ENCODE data around the gene IMMT.

Gene IMMT

DNA sequence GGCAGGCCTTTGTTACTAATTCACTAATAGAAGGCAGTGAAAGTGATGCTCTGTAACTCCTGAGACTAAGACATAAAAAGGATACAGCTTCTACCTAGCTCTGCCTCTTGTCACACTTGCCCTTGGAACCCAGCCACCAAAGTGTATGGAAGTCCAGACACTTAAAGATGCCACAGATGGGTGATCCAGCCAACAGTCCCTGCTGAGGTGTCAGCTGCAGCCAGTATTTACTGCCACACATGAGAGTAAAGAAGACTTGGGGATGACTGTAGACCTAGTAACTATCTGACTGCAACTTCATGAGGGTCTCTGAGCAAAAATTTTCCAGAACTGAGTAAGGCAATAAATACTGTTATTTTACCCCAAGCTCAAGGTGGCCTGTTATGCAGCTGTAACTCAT, 8.8 kb downstream of the IMMT start:
- TF ChIP-seq, protein P1, sequence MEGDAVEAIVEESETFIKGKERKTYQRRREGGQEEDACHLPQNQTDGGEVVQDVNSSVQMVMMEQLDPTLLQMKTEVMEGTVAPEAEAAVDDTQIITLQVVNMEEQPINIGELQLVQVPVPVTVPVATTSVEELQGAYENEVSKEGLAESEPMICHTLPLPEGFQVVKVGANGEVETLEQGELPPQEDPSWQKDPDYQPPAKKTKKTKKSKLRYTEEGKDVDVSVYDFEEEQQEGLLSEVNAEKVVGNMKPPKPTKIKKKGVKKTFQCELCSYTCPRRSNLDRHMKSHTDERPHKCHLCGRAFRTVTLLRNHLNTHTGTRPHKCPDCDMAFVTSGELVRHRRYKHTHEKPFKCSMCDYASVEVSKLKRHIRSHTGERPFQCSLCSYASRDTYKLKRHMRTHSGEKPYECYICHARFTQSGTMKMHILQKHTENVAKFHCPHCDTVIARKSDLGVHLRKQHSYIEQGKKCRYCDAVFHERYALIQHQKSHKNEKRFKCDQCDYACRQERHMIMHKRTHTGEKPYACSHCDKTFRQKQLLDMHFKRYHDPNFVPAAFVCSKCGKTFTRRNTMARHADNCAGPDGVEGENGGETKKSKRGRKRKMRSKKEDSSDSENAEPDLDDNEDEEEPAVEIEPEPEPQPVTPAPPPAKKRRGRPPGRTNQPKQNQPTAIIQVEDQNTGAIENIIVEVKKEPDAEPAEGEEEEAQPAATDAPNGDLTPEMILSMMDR (IDR thresholded peaks at IDR 0.05; ENCODE audit: low read depth, low read length), result no peak
- no peak for DNase-seq (ENCODE audit: extremely low read depth, low read depth)

DNA sequence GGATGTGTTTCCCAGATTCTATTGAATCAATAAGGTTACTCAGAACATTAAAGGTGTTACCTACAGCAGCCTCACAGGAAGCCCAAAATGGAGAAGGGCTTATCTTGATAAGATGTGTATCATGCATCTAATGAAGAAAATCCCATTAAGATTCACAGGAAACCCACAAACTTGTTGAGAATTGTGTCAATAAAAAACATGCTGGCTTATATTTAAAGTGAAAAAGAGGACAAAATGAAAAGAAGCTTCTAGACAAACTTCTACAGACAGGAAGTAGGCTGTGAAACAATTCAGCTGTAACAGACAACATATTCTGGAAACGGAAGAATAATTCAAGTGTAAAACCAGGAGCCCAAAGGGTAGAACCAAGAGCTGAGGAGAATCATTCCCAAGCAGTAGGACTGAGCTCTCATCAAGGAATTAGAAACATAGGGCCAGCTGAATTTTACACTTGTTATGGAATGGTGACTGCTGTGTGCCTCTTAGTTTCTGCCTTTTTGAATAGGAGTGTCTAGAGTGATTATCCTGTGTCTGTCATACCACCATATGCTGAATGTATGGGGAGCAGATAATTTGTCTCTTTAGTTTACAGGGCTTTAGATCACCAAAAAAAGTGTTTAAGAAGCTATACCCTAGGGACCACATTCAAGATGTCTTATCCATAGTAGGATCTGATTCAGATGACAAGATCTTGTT, 9.6 kb downstream of the IMMT start:
- TF ChIP-seq, protein P1 (IDR thresholded peaks at IDR 0.05; ENCODE audit: low read depth, low read length), result no peak
- DNase-seq (ENCODE audit: extremely low read depth, low read depth), result no peak

DNA sequence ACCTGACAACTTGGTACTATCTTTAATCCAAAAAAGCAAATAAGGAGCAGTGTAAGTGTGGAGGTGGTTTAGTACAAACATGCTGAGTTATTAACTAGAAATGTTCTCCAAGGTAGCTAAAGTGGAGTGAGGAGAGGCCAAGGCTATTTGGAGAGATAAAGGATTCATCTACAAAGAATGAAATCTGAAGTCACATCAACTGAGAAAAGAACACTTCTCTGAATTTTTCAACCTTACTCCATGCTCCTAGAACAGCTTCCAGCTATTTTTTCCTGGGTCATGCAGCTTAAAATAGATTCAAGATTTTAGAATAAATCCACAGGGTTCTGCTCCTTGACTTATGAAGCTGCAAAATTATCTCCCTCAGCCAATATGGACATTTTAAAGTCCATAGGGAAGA, 18.7 kb downstream of the IMMT start:
- no peak for DNase-seq (ENCODE audit: extremely low read depth, low read depth)
- TF ChIP-seq, protein P1 (IDR thresholded peaks at IDR 0.05; ENCODE audit: low read depth, low read length), result no peak

GRCh38 chr2:86175828-86176227, 19.4 kb downstream of the IMMT start:
- TF ChIP-seq, protein P1 (IDR thresholded peaks at IDR 0.05; ENCODE audit: low read depth, low read length), result no peak
- DNase-seq (ENCODE audit: extremely low read depth, low read depth), result no peak

GRCh38 chr2:86174445-86174844, 20.8 kb downstream of the IMMT start:
- no peak for DNase-seq (ENCODE audit: extremely low read depth, low read depth)
- TF ChIP-seq, protein P1 (IDR thresholded peaks at IDR 0.05; ENCODE audit: low read depth, low read length), result no peak

DNA sequence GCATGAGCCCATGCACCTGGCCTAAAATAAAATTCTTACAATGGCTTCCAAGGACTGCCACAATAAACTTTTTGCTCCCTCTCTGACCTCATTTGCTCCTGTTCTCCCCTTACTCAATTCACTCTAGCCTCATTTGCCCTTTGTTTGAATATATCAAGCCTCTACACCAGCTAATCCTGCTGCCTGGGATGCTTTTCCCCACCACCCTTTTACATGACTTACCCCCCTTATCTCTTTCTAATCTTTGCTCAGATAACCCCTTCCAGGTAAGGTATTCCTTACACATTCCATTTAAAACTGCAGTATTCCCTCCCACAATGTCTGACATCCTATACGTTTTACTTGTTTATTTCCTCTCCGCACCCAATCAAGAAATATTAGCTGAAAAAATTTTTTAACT, 22.7 kb downstream of the IMMT start:
- TF ChIP-seq, protein P1 (IDR thresholded peaks at IDR 0.05; ENCODE audit: low read depth, low read length), result no peak
- DNase-seq (ENCODE audit: extremely low read depth, low read depth), result no peak

DNA sequence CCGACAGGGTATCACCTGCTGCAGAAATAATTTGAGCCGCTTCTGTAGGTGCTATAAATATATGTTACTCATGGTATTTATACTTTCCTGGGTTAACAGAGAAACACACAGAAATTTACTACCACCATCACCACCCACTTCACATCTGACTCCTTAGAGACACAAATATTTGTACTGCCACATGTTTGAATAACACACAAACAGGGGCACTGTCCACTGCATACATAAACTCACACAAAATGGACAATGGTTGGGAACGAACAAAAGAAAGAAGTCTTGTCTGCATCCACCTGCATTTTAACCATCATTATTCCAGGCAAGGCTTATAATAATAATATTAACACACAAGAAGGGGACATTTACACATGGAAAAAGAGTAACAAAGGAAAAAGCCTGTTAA, 24.0 kb downstream of the IMMT start:
- DNase-seq (ENCODE audit: extremely low read depth, low read depth), result no peak
- TF ChIP-seq, protein P1 (IDR thresholded peaks at IDR 0.05; ENCODE audit: low read depth, low read length), result no peak
